HL-60 (cell line): ENCODE measurements around the gene HPCAL1.

Source experiments
- CTCF ChIP-seq: IDR thresholded peaks from one replicate; pipeline ENCODE4 v1.5.1; 2011; ENCODE audit warnings: low read length, control low read depth, inconsistent platforms; ENCODE audit not compliant: insufficient read depth
- GABPA ChIP-seq: IDR thresholded peaks from 2 replicates; pipeline ENCODE4 v1.6.1; 2012; ENCODE audit warnings: low read depth
- POLR2AphosphoS5 ChIP-seq: IDR thresholded peaks from 2 replicates; pipeline ENCODE4 v1.6.1; 2012; ENCODE audit warnings: low read depth
- REST ChIP-seq: IDR thresholded peaks from 2 replicates; pipeline ENCODE4 v1.6.1; 2012; ENCODE audit warnings: low read depth; ENCODE audit not compliant: insufficient replicate concordance
- SPI1 ChIP-seq: IDR thresholded peaks from 2 replicates; pipeline ENCODE4 v1.6.1; 2012; ENCODE audit warnings: low read depth, mild to moderate bottlenecking, borderline replicate concordance

- TF ChIP-seq CTCF = no peak
- no peak for TF ChIP-seq POLR2AphosphoS5
- TF ChIP-seq REST = no peak
- TF ChIP-seq GABPA = no peak
- TF ChIP-seq SPI1 = no peak
These were observed 4.7 kb upstream of the HPCAL1 start for GRCh38 chr2:10297959-10298531.
